HEK293 (cell line): Measurements from ENCODE around the gene AOC3.
A peak's percentile ranks its signal among the peaks of the same experiment; 100 is the strongest.

ENCODE experiments used
- CTCF ChIA-PET: fragments of 350-600 bp; formaldehyde crosslinking; extraction: SDS; loops from one replicate; lab custom pipeline; 2021; ENCODE audit warnings: antibody characterized with exemption; lab: Yijun Ruan, JAX
- POLR2A ChIA-PET: fragments of 300-600 bp; formaldehyde crosslinking; extraction: SDS; loops from one replicate; lab custom pipeline; 2020; ENCODE audit warnings: antibody characterized with exemption, inconsistent platforms; lab: Yijun Ruan, JAX
- H3K27ac ChIP-seq: fragments of 200-500 bp; sonication (Bioruptor generic); 2 replicates; pipeline ENCODE4 v1.5.1; 2014; ENCODE audit warnings: low read depth, low read length, control low read depth, inconsistent platforms; ENCODE audit errors: extremely low read depth
- H3K36me3 ChIP-seq, 2 experiments: fragments of 200-500 bp in 1 of 2; sonication (Bioruptor generic) in 1 of 2; 1 replicate in 1 of 2; 2 replicates in 1 of 2; pipeline ENCODE4 v1.5.1; 2014 to 2017; ENCODE audit warnings: inconsistent platforms in 2 of 2, low read length in 2 of 2; ENCODE audit not compliant: control insufficient read depth in 2 of 2, insufficient read depth in 1 of 2
- H3K4me1 ChIP-seq: fragments of 200-500 bp; sonication (Bioruptor generic); 2 replicates; pipeline ENCODE4 v1.5.1; 2014; ENCODE audit warnings: mild to moderate bottlenecking, low read length, inconsistent platforms; ENCODE audit not compliant: control insufficient read depth, insufficient read depth
- H3K4me3 ChIP-seq: 2 replicates; pipeline ENCODE4 v1.5.1; 2011; ENCODE audit warnings: low read depth, mild to moderate bottlenecking, control low read depth, low read length, moderate library complexity
- H3K9me3 ChIP-seq: fragments of 200-500 bp; sonication (Bioruptor generic); 2 replicates; pipeline ENCODE4 v1.5.1; 2014; ENCODE audit warnings: low read depth, low read length, inconsistent platforms; ENCODE audit not compliant: control insufficient read depth, insufficient read depth
- ATF2 ChIP-seq: fragments of 450-650 bp; formaldehyde crosslinking; IDR thresholded peaks from 2 replicates; pipeline ENCODE4 v1.5.1; 2016; ENCODE audit warnings: missing biosample characterization, missing genetic modification characterization, low read depth
- GLIS2 ChIP-seq: fragments of 450-650 bp; formaldehyde crosslinking; IDR thresholded peaks from 2 replicates; pipeline ENCODE4 v1.5.1; 2016; ENCODE audit warnings: missing biosample characterization, missing genetic modification characterization
- PRDM1 ChIP-seq: fragments of 450-650 bp; formaldehyde crosslinking; IDR thresholded peaks from 2 replicates; pipeline ENCODE4; 2016; ENCODE audit warnings: missing biosample characterization, missing genetic modification characterization
- PRDM2 ChIP-seq: fragments of 450-650 bp; formaldehyde crosslinking; IDR thresholded peaks from 2 replicates; pipeline ENCODE4 v1.5.1; 2016; ENCODE audit warnings: missing biosample characterization, missing genetic modification characterization, borderline replicate concordance
- SCRT1 ChIP-seq: fragments of 450-650 bp; formaldehyde crosslinking; IDR thresholded peaks from 2 replicates; pipeline ENCODE4 v1.5.1; 2016; ENCODE audit warnings: missing biosample characterization, missing genetic modification characterization, borderline replicate concordance
- SCRT2 ChIP-seq: fragments of 450-650 bp; formaldehyde crosslinking; IDR thresholded peaks from 2 replicates; pipeline ENCODE4 v1.5.1; 2016; ENCODE audit warnings: missing biosample characterization, missing genetic modification characterization
- WT1 ChIP-seq: fragments of 450-650 bp; formaldehyde crosslinking; IDR thresholded peaks from 2 replicates; pipeline ENCODE4 v1.5.1; 2016; ENCODE audit warnings: missing biosample characterization, missing genetic modification characterization
- YY1 ChIP-seq: fragments of 450-650 bp; formaldehyde crosslinking; IDR thresholded peaks from 2 replicates; pipeline ENCODE4 v1.5.1; 2018; ENCODE audit warnings: missing biosample characterization, missing genetic modification characterization
- ZBTB1 ChIP-seq: fragments of 450-650 bp; formaldehyde crosslinking; IDR thresholded peaks from 2 replicates; pipeline ENCODE4 v1.5.1; 2016; ENCODE audit warnings: missing biosample characterization, missing genetic modification characterization
- ZNF335 ChIP-seq: fragments of 450-650 bp; formaldehyde crosslinking; conservative IDR thresholded peaks from 2 replicates; pipeline ENCODE4 v1.5.1; 2016; ENCODE audit warnings: missing biosample characterization, missing genetic modification characterization
- ZNF513 ChIP-seq: fragments of 450-650 bp; IDR thresholded peaks from 2 replicates; pipeline ENCODE4 v1.5.1; 2018; ENCODE audit warnings: missing biosample characterization, missing genetic modification characterization
- ZNF549 ChIP-seq: fragments of 450-650 bp; IDR thresholded peaks from 2 replicates; pipeline ENCODE4 v1.5.1; 2018; ENCODE audit warnings: missing biosample characterization, missing genetic modification characterization, mild to moderate bottlenecking, inconsistent platforms, moderate library complexity
- ZNF623 ChIP-seq: fragments of 450-650 bp; formaldehyde crosslinking; IDR thresholded peaks from 2 replicates; pipeline ENCODE4 v1.5.1; 2016; ENCODE audit warnings: missing biosample characterization, missing genetic modification characterization
- ZNF768 ChIP-seq: fragments of 450-650 bp; formaldehyde crosslinking; IDR thresholded peaks from 2 replicates; pipeline ENCODE4 v1.5.1; 2018; ENCODE audit warnings: missing biosample characterization, mild to moderate bottlenecking, missing genetic modification characterization
- TF ChIP-seq, protein P1 (sequence below): fragments of 450-650 bp; formaldehyde crosslinking; IDR thresholded peaks from 2 replicates; pipeline ENCODE4 v1.5.1; 2017; ENCODE audit warnings: missing biosample characterization, missing genetic modification characterization
- TF ChIP-seq, protein P2 (sequence below): IDR thresholded peaks from 2 replicates; pipeline ENCODE4 v1.6.1; 2011; ENCODE audit warnings: mild to moderate bottlenecking, low read depth, low read length, borderline replicate concordance
- TF ChIP-seq, protein P3 (sequence below): fragments of 450-650 bp; formaldehyde crosslinking; IDR thresholded peaks from 2 replicates; pipeline ENCODE4 v1.5.1; 2016; ENCODE audit warnings: missing biosample characterization, missing genetic modification characterization

Gene AOC3

GRCh38 chr17:42878924-42879595 is 28.1 kb downstream of the AOC3 start:
- no peaks in the 10 kb centered on the region for H3K9me3 ChIP-seq
- no peak overlapping the region for H3K27ac ChIP-seq
- no peaks in the 10 kb centered on the region for H3K4me1 ChIP-seq
- no peaks in the 10 kb centered on the region for H3K36me3 ChIP-seq
- H3K4me3 ChIP-seq: no peak overlapping the region
- TF ChIP-seq ZNF623 (tag by site-specific recombination) (no peak), WT1 (no peak), PRDM1 (no peak), SCRT2 (tag by site-specific recombination) (peak; percentile 29; the same call in 1 of the 2 replicates)
- TF ChIP-seq, all 188 proteins: peak for 1
- ChIA-PET CTCF (interaction anchor here (0.6 to 2.0 kb wide), 6 partner anchors 22 to 301 kb away, joined by 3 to 6 read pairs (median 4); partner anchors contain the start of genes PLEKHH3 and PSMC3IP), POLR2A (no interaction called here)

- no peaks in the 10 kb centered on the region for H3K9me3 ChIP-seq
- CTCF ChIA-PET: interaction anchor here (0.7 to 2.0 kb wide), 4 partner anchors 22 to 302 kb away, joined by 3 to 6 read pairs (median 4); partner anchors contain the start of gene PSMC3IP
- no peak overlapping the region for H3K4me3 ChIP-seq
- H3K27ac ChIP-seq: no peak overlapping the region
- POLR2A ChIA-PET: interaction anchor here (0.6 kb wide), 1 partner anchor 33 kb away, joined by 5 read pairs; no protein-coding TSS in a partner anchor
- H3K36me3 ChIP-seq: no peaks in the 10 kb centered on the region
- no peaks in the 10 kb centered on the region for H3K4me1 ChIP-seq
- TF ChIP-seq ZNF768 (no peak), GLIS2 (no peak), ZNF549 (tag by site-specific recombination) (no peak), ATF2 (tag by site-specific recombination) (no peak), ZNF513 (tag by site-specific recombination) (no peak), YY1 (no peak), PRDM2 (tag by site-specific recombination) (no peak), ZNF335 (tag by site-specific recombination) (no peak), ZBTB1 (tag by site-specific recombination) (no peak), SCRT1 (tag by site-specific recombination) (no peak)
- TF ChIP-seq, protein P1, sequence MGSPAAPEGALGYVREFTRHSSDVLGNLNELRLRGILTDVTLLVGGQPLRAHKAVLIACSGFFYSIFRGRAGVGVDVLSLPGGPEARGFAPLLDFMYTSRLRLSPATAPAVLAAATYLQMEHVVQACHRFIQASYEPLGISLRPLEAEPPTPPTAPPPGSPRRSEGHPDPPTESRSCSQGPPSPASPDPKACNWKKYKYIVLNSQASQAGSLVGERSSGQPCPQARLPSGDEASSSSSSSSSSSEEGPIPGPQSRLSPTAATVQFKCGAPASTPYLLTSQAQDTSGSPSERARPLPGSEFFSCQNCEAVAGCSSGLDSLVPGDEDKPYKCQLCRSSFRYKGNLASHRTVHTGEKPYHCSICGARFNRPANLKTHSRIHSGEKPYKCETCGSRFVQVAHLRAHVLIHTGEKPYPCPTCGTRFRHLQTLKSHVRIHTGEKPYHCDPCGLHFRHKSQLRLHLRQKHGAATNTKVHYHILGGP: no peak
- TF ChIP-seq, protein P2, sequence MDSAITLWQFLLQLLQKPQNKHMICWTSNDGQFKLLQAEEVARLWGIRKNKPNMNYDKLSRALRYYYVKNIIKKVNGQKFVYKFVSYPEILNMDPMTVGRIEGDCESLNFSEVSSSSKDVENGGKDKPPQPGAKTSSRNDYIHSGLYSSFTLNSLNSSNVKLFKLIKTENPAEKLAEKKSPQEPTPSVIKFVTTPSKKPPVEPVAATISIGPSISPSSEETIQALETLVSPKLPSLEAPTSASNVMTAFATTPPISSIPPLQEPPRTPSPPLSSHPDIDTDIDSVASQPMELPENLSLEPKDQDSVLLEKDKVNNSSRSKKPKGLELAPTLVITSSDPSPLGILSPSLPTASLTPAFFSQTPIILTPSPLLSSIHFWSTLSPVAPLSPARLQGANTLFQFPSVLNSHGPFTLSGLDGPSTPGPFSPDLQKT: no peak
- TF ChIP-seq, protein P3, sequence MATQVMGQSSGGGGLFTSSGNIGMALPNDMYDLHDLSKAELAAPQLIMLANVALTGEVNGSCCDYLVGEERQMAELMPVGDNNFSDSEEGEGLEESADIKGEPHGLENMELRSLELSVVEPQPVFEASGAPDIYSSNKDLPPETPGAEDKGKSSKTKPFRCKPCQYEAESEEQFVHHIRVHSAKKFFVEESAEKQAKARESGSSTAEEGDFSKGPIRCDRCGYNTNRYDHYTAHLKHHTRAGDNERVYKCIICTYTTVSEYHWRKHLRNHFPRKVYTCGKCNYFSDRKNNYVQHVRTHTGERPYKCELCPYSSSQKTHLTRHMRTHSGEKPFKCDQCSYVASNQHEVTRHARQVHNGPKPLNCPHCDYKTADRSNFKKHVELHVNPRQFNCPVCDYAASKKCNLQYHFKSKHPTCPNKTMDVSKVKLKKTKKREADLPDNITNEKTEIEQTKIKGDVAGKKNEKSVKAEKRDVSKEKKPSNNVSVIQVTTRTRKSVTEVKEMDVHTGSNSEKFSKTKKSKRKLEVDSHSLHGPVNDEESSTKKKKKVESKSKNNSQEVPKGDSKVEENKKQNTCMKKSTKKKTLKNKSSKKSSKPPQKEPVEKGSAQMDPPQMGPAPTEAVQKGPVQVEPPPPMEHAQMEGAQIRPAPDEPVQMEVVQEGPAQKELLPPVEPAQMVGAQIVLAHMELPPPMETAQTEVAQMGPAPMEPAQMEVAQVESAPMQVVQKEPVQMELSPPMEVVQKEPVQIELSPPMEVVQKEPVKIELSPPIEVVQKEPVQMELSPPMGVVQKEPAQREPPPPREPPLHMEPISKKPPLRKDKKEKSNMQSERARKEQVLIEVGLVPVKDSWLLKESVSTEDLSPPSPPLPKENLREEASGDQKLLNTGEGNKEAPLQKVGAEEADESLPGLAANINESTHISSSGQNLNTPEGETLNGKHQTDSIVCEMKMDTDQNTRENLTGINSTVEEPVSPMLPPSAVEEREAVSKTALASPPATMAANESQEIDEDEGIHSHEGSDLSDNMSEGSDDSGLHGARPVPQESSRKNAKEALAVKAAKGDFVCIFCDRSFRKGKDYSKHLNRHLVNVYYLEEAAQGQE (tag by site-specific recombination): no peak
Observed at GRCh38 chr17:42879596-42879985, 28.6 kb downstream of the AOC3 start.
